Bone marrow (tissue), 2 donors: ENCODE measurements around the gene LIPC.
A peak's percentile ranks its signal among the peaks of the same experiment; 100 is the strongest.

Experiments
- DNase-seq, 2 donors: peaks; one replicate each; lab custom pipeline; 2025; lab: John Stamatoyannopoulos, UW

The LIPC gene

DNA sequence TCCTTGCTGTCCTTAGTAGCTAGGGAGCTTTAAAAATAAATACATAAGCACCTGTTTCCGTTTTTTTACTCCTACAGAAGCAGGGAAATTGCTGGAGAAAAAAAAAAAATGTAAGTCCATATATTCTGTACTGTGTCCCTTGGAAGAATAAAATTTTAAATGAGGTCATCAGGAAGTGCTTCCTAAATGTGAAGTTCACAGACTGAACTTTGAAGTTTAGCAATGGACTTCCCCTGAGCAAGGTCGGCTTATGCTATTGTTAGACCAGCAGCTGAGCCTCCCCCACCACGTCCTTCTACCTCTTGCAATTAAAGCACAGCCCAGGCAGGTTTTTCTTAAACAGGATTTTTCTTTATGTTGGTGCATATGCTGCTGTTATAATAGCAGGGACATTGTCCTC, 26.3 kb downstream of the LIPC start:
- no peak for DNase-seq

DNA sequence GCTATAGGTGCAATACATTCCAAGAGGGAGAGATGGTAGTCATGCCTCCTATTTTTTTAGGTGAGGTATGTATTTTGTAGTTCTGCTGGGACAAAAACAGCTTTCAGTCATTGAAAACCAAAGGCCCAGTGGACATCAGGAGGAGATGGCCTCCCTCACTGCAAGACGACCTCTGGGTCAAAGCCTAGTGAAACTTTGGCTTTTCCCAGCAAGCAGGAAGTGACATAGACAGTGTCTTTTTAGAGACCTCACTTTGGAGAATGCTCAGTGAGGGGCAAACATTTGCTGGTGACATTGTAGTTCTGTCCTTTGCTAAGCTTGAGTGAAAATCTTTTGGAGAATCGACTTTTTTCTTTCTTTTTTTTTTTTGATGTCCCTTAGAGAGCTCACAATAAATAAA, 27.3 kb downstream of the LIPC start:
- no peak for DNase-seq

DNA sequence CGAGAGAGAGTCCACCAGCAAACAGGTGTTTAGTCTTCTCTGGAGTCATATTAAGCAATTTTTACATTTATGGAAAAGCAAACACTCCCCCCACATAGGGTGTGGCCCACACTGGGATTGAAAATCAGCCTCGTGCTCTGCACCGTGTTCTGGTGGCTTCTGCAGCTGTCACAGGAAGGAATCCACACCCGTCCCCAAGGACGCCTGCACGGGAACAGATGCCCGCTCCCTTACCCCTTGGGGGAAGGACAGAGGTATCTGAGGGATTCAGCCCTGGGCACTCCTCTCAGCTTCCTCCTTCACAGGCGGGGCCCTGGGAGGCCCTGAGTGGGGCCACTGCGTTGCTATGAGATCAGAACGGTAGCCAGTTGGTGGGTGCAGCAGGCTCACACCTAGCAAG, 27.8 kb downstream of the LIPC start:
- no peak for DNase-seq

DNA sequence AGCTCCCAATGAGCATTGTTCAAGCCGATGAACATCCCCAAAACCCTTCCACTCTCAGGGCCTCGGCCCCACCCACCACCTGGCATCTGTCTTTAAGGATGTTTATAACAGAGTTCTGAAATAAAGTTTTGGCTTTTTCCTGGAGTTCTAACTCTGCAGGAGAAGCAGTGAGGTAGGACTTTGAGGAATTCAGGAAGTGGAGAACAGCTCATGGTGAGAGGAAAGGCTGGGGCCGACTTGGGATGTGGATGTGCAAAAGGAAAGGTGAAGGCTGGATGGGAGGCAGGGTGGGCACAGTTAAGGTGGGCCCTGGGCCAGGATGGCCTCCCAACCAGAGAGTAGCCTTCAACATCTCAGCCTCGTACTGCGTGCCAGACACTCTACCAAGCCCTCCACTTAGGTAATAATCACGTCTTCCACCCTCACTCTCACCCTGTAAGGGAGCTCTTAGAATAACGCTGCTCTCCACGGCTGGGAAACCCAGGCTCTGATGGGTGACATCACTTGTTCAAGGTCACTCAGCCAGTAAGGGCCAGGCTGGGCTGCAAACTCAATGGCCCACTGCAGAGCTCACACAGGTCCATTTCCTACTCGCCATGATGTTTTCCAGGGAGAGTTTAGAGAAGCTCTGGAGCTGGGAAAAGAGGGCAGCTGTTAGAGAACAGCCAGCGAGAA, 28.5 kb downstream of the LIPC start:
- DNase-seq = no peak

- no peak for DNase-seq
Measured at GRCh38 chr15:58460872-58461271, 29.1 kb downstream of the LIPC start.

- no peak for DNase-seq
Measured at GRCh38 chr15:58462547-58462946, 30.8 kb downstream of the LIPC start.

DNA sequence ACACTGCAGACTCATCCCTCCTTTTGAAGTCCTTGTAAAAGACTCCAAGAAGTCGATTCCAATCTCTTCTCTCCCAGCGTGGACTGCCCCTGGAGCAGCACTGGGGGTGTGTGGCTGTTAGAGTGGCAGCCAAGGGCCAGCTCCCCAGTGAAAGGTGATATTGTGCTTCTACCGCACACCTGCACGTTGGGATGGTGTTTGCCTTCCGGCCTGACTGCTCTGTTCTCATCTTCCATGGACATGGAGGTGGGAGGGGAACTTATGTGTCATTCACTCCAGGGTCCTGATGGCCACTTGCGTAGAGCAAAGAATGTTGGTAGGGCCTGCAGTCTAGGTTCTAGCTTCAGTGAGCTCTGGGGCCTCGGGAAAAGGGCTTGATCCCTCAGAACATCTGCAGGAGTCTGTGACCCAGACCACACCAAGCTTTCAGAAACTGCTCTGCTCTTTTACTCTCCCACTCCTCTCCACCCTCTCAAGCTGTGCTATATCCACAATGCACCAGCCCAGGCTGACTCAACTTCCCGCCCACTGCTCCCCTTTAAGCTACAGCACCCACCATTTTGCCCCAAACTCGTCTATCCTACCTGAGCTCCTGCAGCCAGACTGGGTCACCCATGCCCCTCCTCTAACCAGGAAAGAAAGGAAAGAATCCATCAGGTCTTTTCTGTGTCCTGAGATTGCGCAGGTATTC, 31.3 kb downstream of the LIPC start:
- no peak for DNase-seq

GRCh38 chr15:58463815-58464650, 32.2 kb downstream of the LIPC start:
- no peak for DNase-seq

- no peak for DNase-seq
Measured at GRCh38 chr15:58465070-58465469, 33.3 kb downstream of the LIPC start.

DNA sequence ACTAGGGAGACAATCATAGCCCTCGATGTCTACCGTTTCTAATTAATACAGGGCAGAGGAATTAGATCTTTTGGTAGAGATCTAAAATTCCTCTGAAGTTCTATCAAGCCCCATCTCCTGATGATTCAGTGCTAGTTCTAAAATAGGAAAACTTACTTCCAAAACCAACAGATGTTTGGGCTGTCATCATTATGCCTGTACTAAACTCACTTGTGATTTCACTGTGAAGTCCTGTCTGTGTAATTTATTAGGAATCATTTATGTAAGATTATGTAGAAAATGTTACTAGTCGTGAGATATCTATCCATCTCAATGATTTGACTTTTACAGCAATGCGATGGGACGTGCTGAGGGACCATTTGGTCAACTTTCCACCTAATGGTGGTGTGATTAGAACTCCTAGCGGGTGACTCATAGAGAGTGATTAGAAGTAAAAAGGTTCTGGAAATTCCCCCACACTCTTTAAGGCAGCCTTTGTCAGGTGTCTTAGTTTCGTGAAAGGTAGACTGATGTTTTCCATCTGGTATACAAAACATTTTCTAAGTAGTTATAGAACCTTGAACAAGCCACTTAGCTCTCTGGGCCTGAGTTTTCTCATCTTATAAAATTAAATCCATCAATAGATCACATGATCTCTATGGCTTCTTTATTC, 34.2 kb downstream of the LIPC start:
- DNase-seq = no peak

- no peak for DNase-seq
Measured at GRCh38 chr15:58466566-58466965, 34.8 kb downstream of the LIPC start.

DNA sequence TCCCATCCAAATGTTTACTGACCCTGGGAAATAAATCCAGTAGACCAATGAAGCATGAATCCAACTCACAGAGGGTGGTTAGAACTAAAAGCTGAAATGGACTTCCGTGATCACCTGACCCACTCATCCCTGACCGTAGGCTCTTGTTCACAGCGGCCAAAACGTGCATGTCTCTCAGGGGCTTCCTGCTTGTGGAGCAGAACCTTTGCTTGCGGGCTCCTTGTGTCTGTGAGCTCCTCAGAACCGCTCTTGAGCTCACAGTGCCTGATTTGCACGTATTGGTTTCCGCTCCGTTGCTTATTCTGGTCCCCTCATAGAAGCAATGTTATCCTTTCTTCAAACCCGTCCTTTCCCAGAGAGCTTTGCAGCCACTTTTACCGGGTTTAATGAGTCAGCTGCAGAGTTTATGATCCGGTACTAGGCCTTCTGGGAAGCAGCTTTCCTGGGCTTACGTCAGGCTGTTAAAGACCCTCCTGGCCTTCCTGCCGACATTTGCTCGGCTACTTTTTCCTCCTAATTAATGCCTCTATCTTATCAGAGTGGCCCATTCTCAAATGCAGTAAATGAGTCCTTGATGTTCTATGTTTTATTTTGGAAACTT, 35.4 kb downstream of the LIPC start:
- DNase-seq = no peak

DNA sequence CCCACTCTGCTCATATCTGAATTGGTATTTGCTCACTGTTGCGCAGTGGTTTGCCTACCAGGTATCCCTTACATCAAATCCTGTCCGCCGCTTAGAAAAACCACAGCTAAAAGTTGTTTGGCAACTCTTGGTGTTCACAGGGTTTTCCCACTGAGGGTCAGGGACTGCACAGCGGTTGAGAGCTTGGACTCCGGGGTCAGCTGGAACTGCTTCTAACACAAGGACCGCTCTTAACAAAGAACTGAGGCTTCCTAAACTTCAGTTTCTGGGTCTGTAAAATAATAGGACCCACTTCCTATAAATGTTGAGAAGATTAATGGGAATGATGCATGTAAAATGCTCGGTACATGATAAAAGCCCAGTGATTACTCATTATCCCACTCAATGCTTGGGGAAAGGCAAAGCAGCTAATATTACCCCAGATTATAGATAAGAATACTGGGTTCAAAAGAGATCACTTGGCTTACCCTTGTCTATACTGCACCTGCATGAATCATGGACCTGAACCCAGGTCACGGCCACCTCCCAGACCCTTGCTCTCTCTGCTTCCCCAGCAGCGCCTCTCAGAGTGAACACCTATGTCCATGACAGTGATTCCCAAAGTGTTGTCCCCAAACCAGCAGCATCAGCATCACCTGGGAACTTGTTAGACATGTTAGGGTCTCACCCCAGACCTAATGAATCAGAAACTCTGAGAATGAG, 36.1 kb downstream of the LIPC start:
- no peak for DNase-seq

DNA sequence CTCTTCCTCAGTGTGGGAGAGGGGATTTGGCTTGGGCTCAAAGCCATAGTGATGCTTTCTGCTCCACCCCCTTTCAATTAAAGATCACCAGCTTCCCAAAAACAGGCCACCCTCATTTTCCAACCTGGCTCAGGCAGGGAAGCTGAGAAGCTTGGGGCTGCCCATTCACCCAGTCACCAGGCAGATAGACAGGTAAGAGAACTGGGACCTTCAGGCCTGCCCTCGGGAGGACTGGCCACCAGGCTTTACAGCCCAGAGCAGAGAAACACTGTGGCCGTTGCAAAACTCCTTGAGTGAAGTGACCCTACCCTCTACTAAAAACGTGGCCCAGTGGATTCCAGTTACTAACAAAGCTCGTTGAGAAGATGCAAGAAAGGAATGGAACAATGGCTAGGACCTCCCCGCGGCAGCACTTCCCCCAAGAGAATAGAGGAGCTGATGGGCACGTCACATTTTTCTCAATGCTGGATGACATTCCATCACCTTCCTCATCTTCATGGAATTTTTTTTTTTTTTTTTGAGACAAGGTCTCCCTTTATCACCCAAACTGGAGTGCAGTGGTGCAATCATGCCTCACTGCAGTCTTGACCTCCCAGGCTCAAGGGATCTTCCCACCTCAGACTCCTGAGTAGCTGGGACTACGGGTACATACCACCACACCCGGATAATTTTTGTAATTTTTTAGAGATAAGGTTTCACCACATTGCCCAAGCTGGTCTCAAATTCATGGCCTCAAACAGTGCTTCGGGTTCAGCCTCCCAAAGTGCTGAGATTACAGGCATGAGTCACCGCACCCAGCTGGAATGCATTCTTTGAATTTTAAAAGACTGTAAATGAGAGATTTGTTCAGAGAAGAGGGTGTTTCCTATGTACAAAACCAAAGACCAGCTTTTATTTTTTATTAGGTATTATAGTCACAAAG, 37.9 kb downstream of the LIPC start:
- DNase-seq = no peak

GRCh38 chr15:58471348-58471747, 39.6 kb downstream of the LIPC start:
- no peak for DNase-seq

- DNase-seq = no peak
Measured at GRCh38 chr15:58472221-58472620, 40.4 kb downstream of the LIPC start.

- DNase-seq = peak in 1 of 2 donors; percentile 65
Measured at GRCh38 chr15:58472821-58473581, 41.2 kb downstream of the LIPC start.

DNA sequence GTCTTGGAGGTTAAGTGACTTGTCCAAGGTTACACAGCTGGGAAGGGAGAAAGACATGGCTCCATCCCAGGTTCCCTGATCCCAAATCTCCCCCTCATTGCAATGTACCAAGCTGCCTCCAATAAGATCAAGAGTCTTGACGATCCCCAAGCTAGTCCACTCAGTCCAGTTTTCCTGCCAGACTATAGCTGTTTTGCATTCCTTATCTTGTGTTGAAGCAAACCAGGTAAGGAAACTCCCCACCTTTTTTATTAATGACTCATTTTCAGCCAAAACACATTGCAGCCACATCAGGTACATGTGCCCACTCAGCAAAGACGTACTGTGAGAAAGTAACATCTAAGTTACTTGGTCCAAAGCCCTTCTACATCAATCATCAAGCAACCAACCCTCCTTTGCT, 41.9 kb downstream of the LIPC start:
- no peak for DNase-seq

DNA sequence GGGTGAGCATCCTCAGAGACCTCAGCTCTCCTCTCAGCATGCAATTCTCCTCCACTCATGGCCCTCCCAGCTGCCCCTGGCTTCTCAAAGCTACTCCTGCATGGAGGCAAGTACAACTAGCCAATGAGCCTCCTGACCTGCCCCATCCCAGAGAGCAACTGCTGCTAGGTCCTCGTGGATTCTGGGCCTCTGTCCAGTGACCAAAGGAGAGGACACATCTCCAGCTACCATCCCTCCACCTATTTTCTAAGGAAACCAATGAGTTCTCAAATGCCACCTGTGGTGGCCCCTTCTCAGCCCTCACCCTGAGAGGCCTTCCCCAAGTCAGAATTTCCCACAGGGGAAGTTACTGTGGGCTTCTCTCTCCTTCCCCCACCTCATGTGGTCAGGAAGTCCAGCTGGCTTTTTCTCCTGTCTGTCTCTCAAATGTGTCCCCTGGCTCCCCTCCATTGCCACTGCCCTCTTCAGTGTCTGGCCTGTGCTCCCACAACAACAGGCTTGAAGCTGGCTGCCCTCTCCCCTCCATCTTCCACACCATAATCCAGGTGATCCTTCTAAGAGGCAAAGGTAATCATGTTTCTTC, 43.0 kb downstream of the LIPC start:
- DNase-seq = no peak
